Lung (tissue), 12 donors: Measurements from ENCODE around the gene IPO4. TPM values are rescaled to one million over a fixed set of nuclear protein-coding genes. Genes with fewer than 3 reads are reported as not detected.
A peak's percentile ranks its signal among the peaks of the same experiment; 100 is the strongest.

ENCODE experiments used
- ATAC-seq: fragments of 200-7000 bp; cut with Tn5 transposase; one replicate; pipeline ENCODE4 v1.9.1; 2020; ENCODE audit warnings: moderate number of reproducible peaks; ENCODE audit not compliant: insufficient read depth, low FRiP score
- DNase-seq, 3 donors: peaks; one replicate each; pipeline ENCODE4 v3.0.0-alpha.2; 2013 to 2017
- H3K27ac ChIP-seq, 2 donors: one replicate each; pipeline ENCODE4 v1.5.1; 2013; ENCODE audit warnings: mild to moderate bottlenecking in 2 of 2, moderate library complexity in 2 of 2, control low read depth in 1 of 2, inconsistent platforms in 1 of 2, low read depth in 1 of 2, low read length in 1 of 2
- H3K27me3 ChIP-seq, 3 donors: one replicate each; pipeline ENCODE4 v1.5.1; 2013; ENCODE audit warnings: low read length in 2 of 3; ENCODE audit not compliant: control insufficient read depth in 3 of 3, insufficient read depth in 3 of 3
- H3K36me3 ChIP-seq, 4 donors: one replicate each; pipeline ENCODE4 v1.5.1; 2013; ENCODE audit warnings: low read length in 4 of 4, mild to moderate bottlenecking in 1 of 4, moderate library complexity in 1 of 4; ENCODE audit not compliant: control insufficient read depth in 4 of 4, insufficient read depth in 4 of 4
- H3K4me1 ChIP-seq, 5 donors: one replicate each; pipeline ENCODE4 v1.5.1; 2013; ENCODE audit warnings: low read length in 5 of 5, mild to moderate bottlenecking in 2 of 5, moderate library complexity in 1 of 5; ENCODE audit not compliant: control insufficient read depth in 5 of 5, insufficient read depth in 5 of 5
- H3K4me3 ChIP-seq: one replicate; pipeline ENCODE4 v1.5.1; 2013; ENCODE audit warnings: mild to moderate bottlenecking, control low read depth, moderate library complexity
- H3K9ac ChIP-seq, 2 donors: one replicate each; pipeline ENCODE4 v1.5.1; 2013; ENCODE audit warnings: low read length in 2 of 2, control low read depth in 1 of 2; ENCODE audit not compliant: insufficient read depth in 1 of 2
- H3K9me3 ChIP-seq, 4 donors: one replicate each; pipeline ENCODE4 v1.5.1; 2013; ENCODE audit warnings: low read length in 3 of 4, mild to moderate bottlenecking in 1 of 4, moderate library complexity in 1 of 4; ENCODE audit not compliant: control insufficient read depth in 4 of 4, insufficient read depth in 3 of 4
- CTCF ChIP-seq: IDR thresholded peaks from 2 replicates; pipeline ENCODE4 v1.5.1; 2012; ENCODE audit warnings: mild to moderate bottlenecking; ENCODE audit errors: control extremely low read depth, extremely low read depth
- WGBS, 2 donors: extraction: QIAGEN DNeasy Blood & Tissue Kit; methylation state at CpG; one replicate each; pipeline ENCODE4 v1.1.7; 2013; 5-methylcytosine and 5-hydroxymethylcytosine counted together
- polyA plus RNA-seq, 2 donors: library from polyadenylated mRNA; stranded (reverse); fragments of 200-250 nt; gene quantifications; one replicate each; pipeline ENCODE4 v1.2.1, GENCODE V29; 2013
- total RNA-seq, 2 donors: library from RNA; depleted of rRNA in 1 of 2; stranded (reverse); fragments of >200 nt in 1 of 2; gene quantifications; one replicate each; pipeline ENCODE4 v1.2.1, GENCODE V29; 2014 to 2021
- donor health status: control.
- donor health status: control.
- donor health status: Bipolar disorder and iron deficiency.
- donor health status: healthy.
- donor health status: DM: yes; HTN: yes; CAD: no.

Gene IPO4
- total and polyA plus RNA-seq, 4 donors: 13.0 to 78.9 (median 28.4) TPM

DNA sequence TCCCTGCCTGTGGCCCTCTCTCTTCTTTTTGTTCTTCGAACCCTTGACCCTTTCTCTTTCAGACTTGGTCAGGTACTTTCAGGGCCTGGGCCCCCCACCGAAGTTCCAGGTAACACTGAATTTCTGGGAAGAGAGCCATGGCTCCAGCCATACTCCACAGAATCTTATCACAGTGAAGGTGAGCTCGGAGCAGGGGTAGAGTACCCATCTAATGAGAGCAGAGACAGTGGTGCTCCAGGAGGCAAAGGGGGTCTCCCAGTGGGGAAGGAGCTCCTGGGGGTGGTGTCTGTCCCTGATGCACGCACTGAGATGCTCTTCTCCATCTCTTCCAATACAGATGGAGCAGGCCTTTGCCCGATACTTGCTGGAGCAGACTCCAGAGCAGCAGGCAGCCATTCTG lies 22.8 kb downstream of the IPO4 start:
- peaks cover 0 to 13% (median 8%) of the 10 kb centered on the region in 5 donors for H3K4me1 ChIP-seq
- ATAC-seq (no peak), DNase-seq (no peak)
- peak overlapping the region in 1 of 2 donors; percentile 34 for H3K27ac ChIP-seq
- TF ChIP-seq CTCF: no peak
- H3K4me3 ChIP-seq: no peak overlapping the region
- no peak overlapping the region for H3K9ac ChIP-seq
- no peaks in the 10 kb centered on the region for H3K9me3 ChIP-seq
- H3K36me3 ChIP-seq: peaks cover 22 to 46% (median 34%) of the 10 kb centered on the region in 4 donors
- no peaks in the 10 kb centered on the region for H3K27me3 ChIP-seq
- 83 to 94% methylated on average over 5 of the region's 5 CpGs for WGBS, 2 donors

DNA sequence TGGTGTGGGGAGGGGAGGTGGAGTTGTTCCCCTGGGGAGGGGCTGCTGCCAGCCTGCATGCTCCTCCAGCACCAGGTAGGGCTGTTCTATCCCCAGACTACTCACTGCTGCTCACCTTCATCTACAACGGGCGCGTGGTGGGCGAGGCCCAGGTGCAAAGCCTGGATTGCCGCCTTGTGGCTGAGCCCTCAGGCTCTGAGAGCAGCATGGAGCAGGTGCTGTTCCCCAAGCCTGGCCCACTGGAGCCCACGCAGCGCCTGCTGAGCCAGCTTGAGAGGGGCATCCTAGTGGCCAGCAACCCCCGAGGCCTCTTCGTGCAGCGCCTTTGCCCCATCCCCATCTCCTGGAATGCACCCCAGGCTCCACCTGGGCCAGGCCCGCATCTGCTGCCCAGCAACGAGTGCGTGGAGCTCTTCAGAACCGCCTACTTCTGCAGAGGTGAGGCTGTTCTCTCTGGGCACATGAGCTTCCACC lies 24.1 kb downstream of the IPO4 start:
- no peak for TF ChIP-seq CTCF
- Histone ChIP-seq H3K36me3 (peaks cover 22 to 52% (median 41%) of the 10 kb centered on the region in 4 donors), H3K4me1 (peaks cover 0 to 15% (median 8%) of the 10 kb centered on the region in 5 donors), H3K27me3 (no peaks in the 10 kb centered on the region), H3K9ac (no peak overlapping the region), H3K4me3 (no peak overlapping the region), H3K9me3 (no peaks in the 10 kb centered on the region), H3K27ac (no peak overlapping the region)
- 90 to 97% methylated on average over 14 of the region's 14 CpGs for WGBS, 2 donors
- peak in 1 of 3 donors; percentile 11 for DNase-seq
- ATAC-seq: no peak

- TF ChIP-seq CTCF: no peak
- H3K4me1 ChIP-seq: peaks cover 0 to 15% (median 8%) of the 10 kb centered on the region in 5 donors
- H3K27ac ChIP-seq: peak overlapping the region; percentile 4 to 94
- ATAC-seq: no peak
- WGBS, 2 donors: 42 to 64% methylated on average over 8 of the region's 8 CpGs
- no peak for DNase-seq
- H3K27me3 ChIP-seq: no peaks in the 10 kb centered on the region
- no peaks in the 10 kb centered on the region for H3K9me3 ChIP-seq
- peak overlapping the region; percentile 60 for H3K4me3 ChIP-seq
- peaks cover 25 to 59% (median 40%) of the 10 kb centered on the region in 4 donors for H3K36me3 ChIP-seq
- peak overlapping the region in 1 of 2 donors; percentile 92 for H3K9ac ChIP-seq
Measured at GRCh38 chr14:24162093-24162492, 26.5 kb downstream of the IPO4 start.
